Loucy (cell line): ENCODE results near the gene ARSI.

Experiments used
- H2AFZ ChIP-seq: fragments of 200-600 bp; sonication (generic); 2 replicates; pipeline ENCODE4 v1.6.0; 2016; ENCODE audit warnings: antibody characterized with exemption, mild to moderate bottlenecking, low read length, moderate library complexity
- H3F3A ChIP-seq: fragments of 200-600 bp; 2 replicates; pipeline ENCODE4 v1.6.0; 2016; ENCODE audit warnings: antibody characterized with exemption, low read depth, mild to moderate bottlenecking
- H3K27me3 ChIP-seq: fragments of 200-600 bp; sonication (generic); 2 replicates; pipeline ENCODE4 v1.6.1; 2014; ENCODE audit warnings: low read length, mild to moderate bottlenecking; ENCODE audit not compliant: insufficient read depth, poor library complexity, severe bottlenecking
- H3K36me3 ChIP-seq: fragments of 200-600 bp; sonication (generic); 2 replicates; pipeline ENCODE4 v1.6.1; 2016; ENCODE audit warnings: low read length; ENCODE audit not compliant: insufficient read depth
- H3K4me1 ChIP-seq: fragments of 200-600 bp; sonication (generic); 2 replicates; pipeline ENCODE4 v1.5.1; 2014; ENCODE audit warnings: low read length, mild to moderate bottlenecking; ENCODE audit not compliant: insufficient read depth, poor library complexity, severe bottlenecking
- H3K4me2 ChIP-seq: fragments of 200-600 bp; sonication (generic); 2 replicates; pipeline ENCODE4 v1.6.0; 2014; ENCODE audit warnings: antibody characterized with exemption, low read length, low read depth, mild to moderate bottlenecking; ENCODE audit not compliant: poor library complexity, severe bottlenecking
- H3K4me3 ChIP-seq: fragments of 200-600 bp; sonication (generic); 2 replicates; pipeline ENCODE4 v1.5.1; 2014; ENCODE audit warnings: low read length, mild to moderate bottlenecking, mixed read lengths; ENCODE audit not compliant: poor library complexity, severe bottlenecking
- H3K79me2 ChIP-seq: fragments of 200-600 bp; sonication (generic); 2 replicates; pipeline ENCODE4 v1.6.1; 2014; ENCODE audit warnings: low read length; ENCODE audit not compliant: insufficient read depth
- H3K9ac ChIP-seq: fragments of 200-600 bp; sonication (generic); 2 replicates; pipeline ENCODE4 v1.6.0; 2014; ENCODE audit warnings: mild to moderate bottlenecking, low read depth, low read length, moderate library complexity; ENCODE audit not compliant: poor library complexity, severe bottlenecking
- H3K9me2 ChIP-seq: fragments of 200-600 bp; sonication (generic); replicated peaks from 2 replicates; pipeline ENCODE4 v1.6.1; 2016; ENCODE audit warnings: low read depth, low read length, mixed read lengths
- H3K9me3 ChIP-seq: fragments of 200-600 bp; sonication (generic); 2 replicates; pipeline ENCODE4 v1.6.1; 2014; ENCODE audit warnings: mild to moderate bottlenecking, antibody characterized with exemption, low read length, low read depth; ENCODE audit not compliant: insufficient read depth
- H4K20me1 ChIP-seq: fragments of 200-600 bp; sonication (generic); 2 replicates; pipeline ENCODE4 v1.6.0; 2014; ENCODE audit warnings: antibody characterized with exemption, low read length, mild to moderate bottlenecking; ENCODE audit not compliant: insufficient read depth, poor library complexity, severe bottlenecking
- EZH2phosphoT487 ChIP-seq: fragments of 200-600 bp; IDR thresholded peaks from 2 replicates; pipeline ENCODE4 v1.6.1; 2018; ENCODE audit warnings: antibody characterized with exemption, mild to moderate bottlenecking, moderate library complexity, borderline replicate concordance
- TF ChIP-seq, protein P1 (sequence below): fragments of 200-600 bp; sonication (generic); conservative IDR thresholded peaks from 2 replicates; pipeline ENCODE4 v1.5.1; 2014; ENCODE audit warnings: mild to moderate bottlenecking, antibody characterized with exemption, low read length

ARSI gene

DNA sequence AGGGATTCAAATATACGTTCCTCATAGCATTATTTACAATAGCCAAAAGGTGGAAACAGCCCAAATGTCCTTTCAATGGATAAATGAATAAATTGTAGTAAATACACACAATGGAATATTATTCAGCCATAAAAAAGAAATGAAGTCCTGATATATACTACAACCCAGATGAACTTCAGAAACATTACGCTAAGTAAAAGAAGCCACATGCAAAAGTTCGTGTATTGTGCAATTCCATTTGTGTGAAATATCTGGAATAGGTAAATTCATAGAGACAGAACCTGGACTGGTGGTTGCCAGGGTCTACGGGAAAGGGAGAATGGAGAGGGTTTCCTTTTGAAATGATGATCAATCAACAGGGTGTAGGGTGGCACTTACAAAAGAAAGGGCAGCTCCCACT is 12.5 kb upstream of the ARSI start:
- H2AFZ ChIP-seq: no peak overlapping the region
- H3K79me2 ChIP-seq: no peaks in the 10 kb centered on the region
- H3K36me3 ChIP-seq: no peaks in the 10 kb centered on the region
- no peaks in the 10 kb centered on the region for H3K9me2 ChIP-seq
- no peak overlapping the region for H3K9ac ChIP-seq
- TF ChIP-seq EZH2phosphoT487: no peak
- TF ChIP-seq, protein P1, sequence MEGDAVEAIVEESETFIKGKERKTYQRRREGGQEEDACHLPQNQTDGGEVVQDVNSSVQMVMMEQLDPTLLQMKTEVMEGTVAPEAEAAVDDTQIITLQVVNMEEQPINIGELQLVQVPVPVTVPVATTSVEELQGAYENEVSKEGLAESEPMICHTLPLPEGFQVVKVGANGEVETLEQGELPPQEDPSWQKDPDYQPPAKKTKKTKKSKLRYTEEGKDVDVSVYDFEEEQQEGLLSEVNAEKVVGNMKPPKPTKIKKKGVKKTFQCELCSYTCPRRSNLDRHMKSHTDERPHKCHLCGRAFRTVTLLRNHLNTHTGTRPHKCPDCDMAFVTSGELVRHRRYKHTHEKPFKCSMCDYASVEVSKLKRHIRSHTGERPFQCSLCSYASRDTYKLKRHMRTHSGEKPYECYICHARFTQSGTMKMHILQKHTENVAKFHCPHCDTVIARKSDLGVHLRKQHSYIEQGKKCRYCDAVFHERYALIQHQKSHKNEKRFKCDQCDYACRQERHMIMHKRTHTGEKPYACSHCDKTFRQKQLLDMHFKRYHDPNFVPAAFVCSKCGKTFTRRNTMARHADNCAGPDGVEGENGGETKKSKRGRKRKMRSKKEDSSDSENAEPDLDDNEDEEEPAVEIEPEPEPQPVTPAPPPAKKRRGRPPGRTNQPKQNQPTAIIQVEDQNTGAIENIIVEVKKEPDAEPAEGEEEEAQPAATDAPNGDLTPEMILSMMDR: no peak
- no peaks in the 10 kb centered on the region for H3K27me3 ChIP-seq
- no peak overlapping the region for H3K4me3 ChIP-seq
- H3K4me1 ChIP-seq: no peaks in the 10 kb centered on the region
- H4K20me1 ChIP-seq: no peaks in the 10 kb centered on the region
- H3K4me2 ChIP-seq: no peak overlapping the region
- no peaks in the 10 kb centered on the region for H3K9me3 ChIP-seq
- H3F3A ChIP-seq: no peaks in the 10 kb centered on the region

DNA sequence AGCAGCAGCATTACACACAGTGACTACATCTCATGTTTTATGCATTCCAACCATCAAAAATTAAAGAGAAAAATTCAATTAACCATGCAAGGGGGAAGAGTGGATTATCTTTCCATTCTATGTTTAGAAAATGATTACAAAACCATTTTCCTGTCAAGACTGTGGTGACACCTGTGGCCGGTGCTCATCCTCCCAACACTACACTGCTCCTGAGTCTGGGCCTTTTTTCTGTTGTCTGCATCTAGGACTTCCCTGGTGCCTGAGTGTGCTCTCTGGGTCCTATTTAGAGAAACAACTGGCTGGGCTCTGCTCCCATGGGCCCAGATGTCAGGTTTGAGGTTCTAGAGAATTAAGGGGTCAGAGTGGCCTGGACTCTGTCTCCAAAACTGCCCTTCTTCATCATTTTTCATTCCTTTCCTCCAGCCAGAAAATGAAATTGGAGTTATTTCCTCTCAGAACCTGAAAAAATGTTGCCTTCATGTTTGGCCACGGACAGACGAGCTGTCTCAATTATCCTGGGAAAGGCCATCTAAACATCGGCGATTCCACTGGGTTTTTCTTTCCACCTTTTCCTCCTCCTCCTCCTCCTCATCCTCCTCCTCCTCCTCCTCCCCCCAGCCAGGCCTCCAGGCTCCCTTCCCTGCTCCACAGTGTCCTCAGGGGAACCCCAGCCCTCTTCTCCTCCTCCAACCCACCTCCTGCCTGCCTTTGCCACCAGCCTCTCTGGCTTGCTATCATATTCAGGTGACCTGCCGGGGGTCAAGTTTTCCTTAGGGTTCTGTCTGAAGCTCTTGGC is 11.4 kb upstream of the ARSI start:
- Histone ChIP-seq H4K20me1 (no peaks in the 10 kb centered on the region), H3K9ac (no peak overlapping the region), H3K4me2 (no peak overlapping the region), H3K9me2 (no peaks in the 10 kb centered on the region), H3K9me3 (no peaks in the 10 kb centered on the region), H3K36me3 (no peaks in the 10 kb centered on the region), H3K4me3 (no peak overlapping the region), H3K79me2 (no peaks in the 10 kb centered on the region), H2AFZ (no peak overlapping the region), H3K27me3 (no peaks in the 10 kb centered on the region), H3K4me1 (no peaks in the 10 kb centered on the region), H3F3A (no peaks in the 10 kb centered on the region)
- TF ChIP-seq, protein P1: no peak
- TF ChIP-seq EZH2phosphoT487: no peak

DNA sequence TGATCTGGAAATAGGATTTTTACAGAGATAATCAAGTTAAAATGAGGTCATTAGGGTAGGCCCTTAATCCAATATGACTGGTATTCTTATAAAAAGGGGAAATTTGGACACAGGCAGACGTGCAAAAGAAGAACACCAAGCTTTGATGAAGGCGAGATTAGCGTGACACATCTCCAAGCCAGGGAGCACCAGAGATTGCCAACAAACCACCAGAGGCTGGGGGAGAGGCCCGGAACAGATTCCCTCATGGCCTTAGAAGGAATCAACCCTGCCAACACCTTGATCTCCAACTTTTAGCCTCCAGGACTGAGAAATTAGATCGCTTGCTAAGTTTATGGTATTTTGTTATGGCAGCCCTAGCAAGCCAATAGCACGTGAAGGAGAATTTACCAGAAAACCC is 10.8 kb upstream of the ARSI start:
- Histone ChIP-seq H3K27me3 (no peaks in the 10 kb centered on the region), H3K4me1 (no peaks in the 10 kb centered on the region), H3K36me3 (no peaks in the 10 kb centered on the region), H3K4me2 (no peak overlapping the region), H3K9me2 (no peaks in the 10 kb centered on the region), H2AFZ (no peak overlapping the region), H3F3A (no peaks in the 10 kb centered on the region), H3K79me2 (no peaks in the 10 kb centered on the region), H3K4me3 (no peak overlapping the region), H3K9ac (no peak overlapping the region), H3K9me3 (no peaks in the 10 kb centered on the region), H4K20me1 (no peaks in the 10 kb centered on the region)
- TF ChIP-seq, protein P1: no peak
- no peak for TF ChIP-seq EZH2phosphoT487
